Prostate gland (tissue), 2 donors: Measurements from ENCODE around the gene C19orf44. TPM values are rescaled to one million over a fixed set of nuclear protein-coding genes. Genes with fewer than 3 reads are reported as not detected.

Source experiments
- DNase-seq: peaks from one replicate; pipeline ENCODE4 v3.0.0-alpha.2; 2019; ENCODE audit warnings: low spot score
- H3K27ac ChIP-seq, 2 donors: fragments of 200-600 bp; sonication (generic); 2 replicates each; pipeline ENCODE4 v1.5.1; 2017 to 2019
- H3K27me3 ChIP-seq: fragments of 200-600 bp; sonication (generic); replicated peaks from 2 replicates; pipeline ENCODE4 v1.5.1; 2019; ENCODE audit not compliant: insufficient read depth
- H3K36me3 ChIP-seq, 2 donors: fragments of 200-600 bp; sonication (generic); 1 replicate in 1 of 2; 2 replicates in 1 of 2; pipeline versions ENCODE4 v1.5.1 to v1.8.1; 2017 to 2019
- H3K4me1 ChIP-seq: fragments of 200-600 bp; sonication (generic); replicated peaks from 2 replicates; pipeline ENCODE4 v1.5.1; 2019
- H3K4me3 ChIP-seq, 2 donors: fragments of 200-600 bp; sonication (generic); 2 replicates each; pipeline ENCODE4 v1.5.1; 2017 to 2019
- H3K9me3 ChIP-seq: fragments of 200-600 bp; sonication (generic); 2 replicates; pipeline ENCODE4 v1.5.1; 2017
- CTCF ChIP-seq, 4 experiments: fragments of 200-600 bp in 2 of 4; fragments of 450-650 bp in 2 of 4; sonication (generic) in 2 of 4; IDR thresholded peaks; 1 replicate in 3 of 4; 2 replicates in 1 of 4; pipeline ENCODE4 v1.5.1; 2016 to 2019; ENCODE audit warnings: antibody characterized with exemption in 4 of 4, mild to moderate bottlenecking in 2 of 4, moderate library complexity in 2 of 4
- POLR2A ChIP-seq: fragments of 450-650 bp; IDR thresholded peaks from one replicate; pipeline ENCODE4 v1.6.1; 2016; ENCODE audit warnings: antibody characterized with exemption, mild to moderate bottlenecking
- POLR2AphosphoS5 ChIP-seq: sonication (generic); formaldehyde crosslinking; IDR thresholded peaks from one replicate; pipeline ENCODE4 v1.6.1; 2017; ENCODE audit warnings: antibody characterized with exemption
- WGBS: methylation state at CpG from one replicate; pipeline ENCODE4 v1.1.5; 2018; 5-methylcytosine and 5-hydroxymethylcytosine counted together
- intact Hi-C: fragments of 100-400 bp; cut with DNase I; formaldehyde crosslinking; loops from one replicate; pipeline ENCODE4 v1.14.2; 2022
- total RNA-seq, 2 donors: library from RNA; depleted of rRNA; stranded (reverse); fragments of >200 nt; gene quantifications; one replicate each; pipeline ENCODE4 v1.1.0, GENCODE V29; 2016

C19orf44 gene
- total RNA-seq, 2 donors from 2014 or later = 8.0 to 13.7 TPM

GRCh38 chr19:16454351-16454918 is 41.8 kb upstream of the C19orf44 start:
- 63% methylated on average over 10 of the region's 10 CpGs for WGBS

GRCh38 chr19:16455489-16455888 is 40.7 kb upstream of the C19orf44 start:
- DNase-seq = no peak
- no peak overlapping the region for H3K27ac ChIP-seq
- peaks cover 17% of the 10 kb centered on the region for H3K4me1 ChIP-seq
- intact Hi-C loops = no loop called here
- H3K9me3 ChIP-seq = no peaks in the 10 kb centered on the region
- no peak overlapping the region for H3K4me3 ChIP-seq
- no peaks in the 10 kb centered on the region for H3K27me3 ChIP-seq
- no peak for TF ChIP-seq POLR2AphosphoS5
- no peak for TF ChIP-seq POLR2A
- no peak for TF ChIP-seq CTCF (IDR thresholded peaks at IDR 0.05)
- no peaks in the 10 kb centered on the region for H3K36me3 ChIP-seq
- WGBS = 93% methylated on average over 5 of the region's 5 CpGs

More at GRCh38 chr19:16454351-16454918, 41.8 kb upstream of the C19orf44 start:
- no peak for DNase-seq
- Histone ChIP-seq H3K4me1 (peaks cover 17% of the 10 kb centered on the region), H3K4me3 (no peak overlapping the region), H3K36me3 (no peaks in the 10 kb centered on the region), H3K27me3 (no peaks in the 10 kb centered on the region), H3K9me3 (no peaks in the 10 kb centered on the region), H3K27ac (peak overlapping the region in 1 of 2 donors; percentile 0)
- TF ChIP-seq CTCF (IDR thresholded peaks at IDR 0.05) = no peak
- no peak for TF ChIP-seq POLR2A
- TF ChIP-seq POLR2AphosphoS5 = no peak
- intact Hi-C loops = no loop called here

- intact Hi-C loops = no loop called here
- Histone ChIP-seq H3K27me3 (no peaks in the 10 kb centered on the region), H3K4me1 (peaks cover 18% of the 10 kb centered on the region), H3K27ac (peak overlapping the region in 1 of 2 donors; percentile 49), H3K36me3 (no peaks in the 10 kb centered on the region), H3K9me3 (no peaks in the 10 kb centered on the region), H3K4me3 (no peak overlapping the region)
- 46% methylated on average over 11 of the region's 11 CpGs for WGBS
- DNase-seq = no peak
- no peak for TF ChIP-seq CTCF (IDR thresholded peaks at IDR 0.05)
- TF ChIP-seq POLR2AphosphoS5 = no peak
- TF ChIP-seq POLR2A = no peak
Observed at GRCh38 chr19:16456652-16457194, 39.5 kb upstream of the C19orf44 start.

GRCh38 chr19:16457195-16457953 is 38.8 kb upstream of the C19orf44 start:
- no peak for DNase-seq
- Histone ChIP-seq H3K9me3 (no peaks in the 10 kb centered on the region), H3K27ac (peak overlapping the region; percentile 31 to 49), H3K4me1 (peaks cover 19% of the 10 kb centered on the region), H3K36me3 (no peaks in the 10 kb centered on the region), H3K27me3 (no peaks in the 10 kb centered on the region), H3K4me3 (no peak overlapping the region)
- TF ChIP-seq CTCF (IDR thresholded peaks at IDR 0.05) (no peak), POLR2A (no peak), POLR2AphosphoS5 (no peak)
- WGBS = 12% methylated on average over 16 of the region's 16 CpGs
- intact Hi-C loops = no loop called here
